Measurements from ENCODE around the gene ZNF526.

Gene ZNF526

GRCh38 chr19:42224940-42225717, 5.0 kb downstream of the ZNF526 start:
- Histone ChIP-seq H3K4me3 (ENCODE audit: low read depth, low read length) (no peak overlapping the region), H3K9me3 (no peaks in the 10 kb centered on the region), H3K4me1 (no peaks in the 10 kb centered on the region; the same call in 1 of the 2 replicates), H3K36me3 (peaks cover 59% of the 10 kb centered on the region), H3K27me3 (no peaks in the 10 kb centered on the region)
- TF ChIP-seq, protein P1, sequence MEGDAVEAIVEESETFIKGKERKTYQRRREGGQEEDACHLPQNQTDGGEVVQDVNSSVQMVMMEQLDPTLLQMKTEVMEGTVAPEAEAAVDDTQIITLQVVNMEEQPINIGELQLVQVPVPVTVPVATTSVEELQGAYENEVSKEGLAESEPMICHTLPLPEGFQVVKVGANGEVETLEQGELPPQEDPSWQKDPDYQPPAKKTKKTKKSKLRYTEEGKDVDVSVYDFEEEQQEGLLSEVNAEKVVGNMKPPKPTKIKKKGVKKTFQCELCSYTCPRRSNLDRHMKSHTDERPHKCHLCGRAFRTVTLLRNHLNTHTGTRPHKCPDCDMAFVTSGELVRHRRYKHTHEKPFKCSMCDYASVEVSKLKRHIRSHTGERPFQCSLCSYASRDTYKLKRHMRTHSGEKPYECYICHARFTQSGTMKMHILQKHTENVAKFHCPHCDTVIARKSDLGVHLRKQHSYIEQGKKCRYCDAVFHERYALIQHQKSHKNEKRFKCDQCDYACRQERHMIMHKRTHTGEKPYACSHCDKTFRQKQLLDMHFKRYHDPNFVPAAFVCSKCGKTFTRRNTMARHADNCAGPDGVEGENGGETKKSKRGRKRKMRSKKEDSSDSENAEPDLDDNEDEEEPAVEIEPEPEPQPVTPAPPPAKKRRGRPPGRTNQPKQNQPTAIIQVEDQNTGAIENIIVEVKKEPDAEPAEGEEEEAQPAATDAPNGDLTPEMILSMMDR (IDR thresholded peaks at IDR 0.05; ENCODE audit: low read depth, low read length): no peak
- DNase-seq: no peak

DNA sequence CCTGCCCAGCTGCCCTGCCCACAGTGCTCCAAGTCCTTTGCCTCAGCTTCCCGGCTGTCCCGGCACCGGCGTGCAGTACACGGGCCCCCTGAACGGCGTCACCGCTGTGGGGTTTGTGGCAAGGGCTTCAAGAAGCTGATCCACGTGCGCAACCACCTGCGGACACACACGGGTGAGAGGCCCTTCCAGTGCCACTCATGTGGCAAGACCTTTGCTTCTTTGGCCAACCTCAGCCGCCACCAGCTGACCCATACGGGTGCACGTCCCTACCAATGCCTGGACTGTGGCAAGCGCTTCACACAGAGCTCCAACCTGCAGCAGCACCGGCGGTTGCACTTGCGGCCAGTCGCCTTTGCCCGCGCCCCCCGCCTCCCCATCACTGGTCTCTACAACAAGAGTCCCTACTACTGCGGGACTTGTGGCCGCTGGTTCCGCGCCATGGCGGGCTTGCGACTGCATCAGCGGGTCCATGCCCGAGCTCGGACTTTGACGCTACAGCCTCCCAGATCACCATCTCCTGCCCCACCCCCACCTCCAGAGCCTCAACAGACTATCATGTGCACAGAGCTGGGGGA, 5.7 kb downstream of the ZNF526 start:
- no peaks in the 10 kb centered on the region; the same call in 1 of the 2 replicates for H3K4me1 ChIP-seq
- H3K27me3 ChIP-seq: no peaks in the 10 kb centered on the region
- peaks cover 63% of the 10 kb centered on the region for H3K36me3 ChIP-seq
- TF ChIP-seq, protein P1 (IDR thresholded peaks at IDR 0.05; ENCODE audit: low read depth, low read length): no peak
- no peak for DNase-seq
- H3K9me3 ChIP-seq: no peaks in the 10 kb centered on the region
- no peak overlapping the region for H3K4me3 ChIP-seq (ENCODE audit: low read depth, low read length)

GRCh38 chr19:42226886-42227285, 6.8 kb downstream of the ZNF526 start:
- Histone ChIP-seq H3K9me3 (no peaks in the 10 kb centered on the region), H3K4me1 (no peaks in the 10 kb centered on the region), H3K4me3 (ENCODE audit: low read depth, low read length) (no peak overlapping the region), H3K27me3 (no peaks in the 10 kb centered on the region), H3K36me3 (peaks cover 70% of the 10 kb centered on the region)
- no peak for DNase-seq
- TF ChIP-seq, protein P1 (IDR thresholded peaks at IDR 0.05; ENCODE audit: low read depth, low read length): no peak

- H3K4me1 ChIP-seq: no peaks in the 10 kb centered on the region
- TF ChIP-seq, protein P1 (IDR thresholded peaks at IDR 0.05; ENCODE audit: low read depth, low read length): no peak
- no peak overlapping the region for H3K4me3 ChIP-seq (ENCODE audit: low read depth, low read length)
- DNase-seq: no peak
- H3K27me3 ChIP-seq: no peaks in the 10 kb centered on the region
- no peaks in the 10 kb centered on the region for H3K9me3 ChIP-seq
- H3K36me3 ChIP-seq: peaks cover 76% of the 10 kb centered on the region
Observed at GRCh38 chr19:42228641-42229040, 8.5 kb downstream of the ZNF526 start.

GRCh38 chr19:42229301-42229854, 9.3 kb downstream of the ZNF526 start:
- Histone ChIP-seq H3K9me3 (no peaks in the 10 kb centered on the region), H3K36me3 (peaks cover 79% of the 10 kb centered on the region), H3K27me3 (no peaks in the 10 kb centered on the region), H3K4me1 (no peaks in the 10 kb centered on the region), H3K4me3 (ENCODE audit: low read depth, low read length) (no peak overlapping the region)
- TF ChIP-seq, protein P1 (IDR thresholded peaks at IDR 0.05; ENCODE audit: low read depth, low read length): no peak
- DNase-seq: no peak
